HG03558 (cell line): ENCODE results near the gene CDK19.

Experiments
- ATAC-seq: cut with Tn5 transposase; IDR thresholded peaks from one replicate; pipeline ENCODE4 v1.9.1; 2021; ENCODE audit warnings: moderate number of reproducible peaks; ENCODE audit not compliant: unreplicated experiment; ENCODE audit errors: extremely low read depth

The CDK19 gene

DNA sequence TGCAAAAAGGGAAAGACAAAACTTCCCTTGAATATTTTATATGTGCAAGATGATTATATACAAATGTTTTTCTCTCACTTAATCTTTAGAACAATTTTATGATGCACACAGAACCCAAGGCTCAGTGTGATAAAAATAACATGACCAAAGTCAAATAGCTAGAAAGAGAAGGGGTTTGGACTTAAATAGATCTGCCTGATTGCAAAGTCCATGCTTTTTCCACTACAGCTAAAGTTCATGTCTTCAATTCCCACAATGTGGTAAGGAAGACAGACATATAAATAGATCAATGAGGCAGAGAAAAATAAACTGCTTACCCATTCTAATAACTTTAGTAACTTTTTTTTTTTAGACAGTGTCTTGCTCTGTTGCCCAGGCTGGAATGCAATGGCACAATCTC, 143.8 kb downstream of the CDK19 start:
- no peak for ATAC-seq

DNA sequence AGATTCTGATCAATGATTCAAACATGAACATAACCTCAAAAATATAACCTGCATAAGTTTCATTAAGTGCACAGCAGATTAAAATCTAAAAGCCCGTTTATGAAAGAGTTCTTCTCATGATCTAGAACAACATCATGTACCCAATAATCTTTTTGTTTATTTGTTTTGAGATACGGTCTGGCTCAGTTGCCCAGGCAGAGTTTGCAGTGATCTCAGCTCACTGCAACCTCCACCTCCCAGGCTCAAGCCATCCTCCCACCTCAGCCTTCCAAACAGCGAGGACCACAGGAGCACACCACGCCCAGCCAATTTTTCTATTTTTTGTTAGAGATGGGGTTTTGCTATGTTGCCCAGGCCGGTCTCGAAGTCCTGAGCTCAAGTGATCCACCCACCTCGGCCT, 149.7 kb downstream of the CDK19 start:
- ATAC-seq: no peak

DNA sequence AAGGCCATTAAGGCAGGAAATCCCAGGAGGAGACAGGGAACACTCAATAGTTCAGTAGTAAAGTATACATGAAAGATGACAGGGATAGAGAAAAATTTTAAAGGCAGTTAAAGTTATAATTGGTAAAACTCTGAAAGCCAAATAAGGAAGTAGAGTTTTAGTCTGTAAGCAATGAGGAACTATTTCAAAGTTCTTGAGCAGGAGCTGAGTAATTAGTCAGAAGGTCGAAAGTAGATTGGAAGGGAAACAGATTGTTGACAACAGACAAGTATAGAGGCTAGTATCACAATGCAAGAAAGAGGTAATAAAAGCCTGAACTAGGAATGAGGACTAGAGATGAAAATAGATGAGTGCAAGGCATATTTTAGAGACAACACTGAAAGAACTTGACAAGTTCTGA, 150.3 kb downstream of the CDK19 start:
- ATAC-seq: no peak

DNA sequence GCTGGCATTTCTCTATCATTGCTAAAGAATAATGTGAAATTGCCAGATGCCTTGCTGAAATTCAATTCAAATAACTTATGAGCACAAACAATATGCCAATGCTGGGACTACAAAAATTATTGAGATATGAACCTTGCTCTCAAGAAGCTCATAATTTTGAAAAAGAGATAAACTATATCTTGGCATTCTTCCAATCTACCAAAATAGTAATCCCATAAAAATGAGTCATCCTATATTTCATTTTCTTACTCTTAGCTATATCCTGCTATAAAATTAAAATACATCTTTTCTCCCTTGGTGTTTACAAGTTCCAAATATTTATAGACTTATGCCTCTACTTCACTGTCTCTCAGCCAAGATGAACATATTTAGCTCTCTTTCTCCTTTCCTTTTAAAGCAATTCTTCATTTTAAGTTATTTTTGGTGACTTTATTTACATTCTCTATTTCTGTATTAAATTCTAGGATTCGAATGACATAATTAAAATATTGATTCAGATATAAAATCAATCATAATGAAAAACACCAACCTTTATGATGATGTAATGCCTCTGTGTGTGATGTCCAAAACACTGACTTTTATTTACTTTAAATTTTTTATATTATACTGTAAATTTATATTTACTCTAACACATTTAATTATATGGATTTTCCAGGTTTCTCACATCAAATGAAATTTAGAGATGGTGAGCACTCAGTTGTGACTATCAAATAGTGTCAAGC, 152.6 kb downstream of the CDK19 start:
- no peak for ATAC-seq

DNA sequence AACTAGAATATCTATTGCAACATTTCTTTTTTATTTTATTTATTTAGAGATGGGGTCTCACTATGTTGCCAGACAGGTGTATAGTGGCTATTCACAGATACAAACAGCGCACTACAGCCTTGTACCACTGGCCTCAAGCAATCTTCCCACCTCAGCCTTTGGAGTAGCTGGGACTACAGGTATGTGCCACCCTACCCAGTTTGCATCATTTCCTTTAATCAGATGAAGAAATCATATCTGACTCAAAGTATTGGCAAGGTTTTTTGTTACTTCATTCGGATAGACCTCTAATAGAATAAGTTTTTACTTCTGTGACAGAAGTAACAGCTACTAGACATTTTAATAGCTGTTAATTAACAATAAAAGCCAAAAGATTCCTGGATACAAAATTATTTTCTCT, 153.9 kb downstream of the CDK19 start:
- no peak for ATAC-seq

DNA sequence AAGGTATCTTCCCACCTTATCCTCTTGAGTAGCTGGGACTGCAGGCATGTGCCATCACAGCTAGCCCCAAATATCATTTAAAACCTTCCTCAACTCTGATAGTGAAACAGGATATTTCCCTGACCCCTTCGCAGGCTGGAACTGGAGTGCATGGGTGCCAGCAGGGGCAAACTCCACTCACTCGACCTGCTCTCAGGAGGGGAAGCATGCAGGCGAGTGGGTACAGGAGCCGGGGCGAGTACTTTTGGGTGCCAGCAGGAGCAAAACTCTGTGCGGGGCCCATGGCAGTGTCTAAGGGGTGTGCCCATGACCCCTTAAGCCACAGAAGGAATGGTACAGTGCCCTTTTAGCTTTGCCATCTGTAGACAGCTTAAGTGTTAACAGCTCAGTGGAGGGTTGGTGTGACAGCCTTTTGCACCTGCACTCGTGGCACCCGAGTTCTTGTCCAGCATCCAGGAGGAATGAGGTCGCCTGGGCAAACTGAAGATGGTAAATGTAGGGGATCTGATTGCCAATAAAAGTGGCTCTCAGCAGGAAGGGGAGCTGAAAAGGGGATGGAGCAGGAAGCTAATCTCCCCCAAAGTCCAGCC, 155.1 kb downstream of the CDK19 start:
- ATAC-seq: no peak

DNA sequence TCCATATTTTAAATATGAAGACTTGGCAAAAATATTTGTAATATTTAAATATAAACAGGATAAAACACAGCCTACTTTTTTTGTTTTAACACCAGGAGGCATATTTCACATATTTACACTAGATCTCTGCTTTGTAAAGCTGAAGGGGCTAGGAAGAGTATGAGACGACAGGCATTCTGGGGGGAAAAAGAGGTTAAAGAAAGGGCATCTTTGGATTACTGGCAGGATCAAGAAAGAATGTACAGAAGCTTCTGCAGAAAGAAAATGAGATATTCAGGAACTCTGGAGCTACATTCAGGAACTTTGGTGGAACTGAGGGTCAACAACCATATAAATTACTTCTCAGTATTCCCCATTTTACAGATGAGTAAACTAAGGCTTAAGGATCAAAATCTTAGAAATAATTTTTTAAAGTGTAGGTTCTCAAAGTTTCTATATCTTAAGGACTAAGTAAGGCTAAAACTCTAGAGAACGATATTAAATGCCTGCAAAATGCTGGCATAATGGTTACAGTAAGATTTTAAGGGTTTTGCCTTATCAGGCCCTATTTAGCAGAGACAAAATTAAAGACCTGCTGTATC, 156.5 kb downstream of the CDK19 start:
- no peak for ATAC-seq

DNA sequence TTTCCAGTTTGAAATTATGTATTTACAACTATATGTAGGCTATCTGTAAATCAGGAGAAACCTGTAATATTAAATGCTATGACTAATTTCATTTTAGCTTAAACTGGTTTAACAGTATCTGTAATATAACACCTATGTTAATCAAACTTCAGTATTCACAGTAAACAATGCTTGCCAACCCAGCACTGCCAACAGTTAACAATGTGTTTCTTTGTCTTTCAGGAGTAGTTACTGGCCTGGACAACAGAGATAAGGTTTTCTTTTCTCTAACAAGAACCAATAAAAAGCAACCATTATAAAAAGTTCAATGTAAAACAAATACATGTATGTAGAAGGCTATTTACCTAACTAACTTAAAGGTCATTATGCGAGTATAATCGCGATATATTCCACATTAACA, 158.8 kb downstream of the CDK19 start:
- ATAC-seq: no peak

DNA sequence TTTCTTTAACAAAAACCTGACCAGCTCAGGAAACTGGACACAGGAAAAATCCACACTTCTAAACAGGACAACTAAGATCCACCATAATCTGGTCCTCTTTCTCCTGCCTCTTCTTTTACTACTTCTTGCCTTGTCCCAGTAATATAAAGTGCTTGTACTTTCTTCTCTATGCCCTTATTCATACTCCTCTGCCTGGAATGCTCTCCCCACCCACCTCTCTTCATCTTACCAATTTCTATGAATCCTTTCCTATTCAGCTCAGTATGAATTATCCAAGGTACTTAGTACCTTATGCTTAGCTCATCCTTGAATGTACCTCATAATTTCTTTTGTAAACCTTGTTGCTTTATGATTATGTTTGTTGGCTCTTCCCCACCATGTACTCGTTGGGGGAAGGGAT, 159.4 kb downstream of the CDK19 start:
- ATAC-seq: no peak

DNA sequence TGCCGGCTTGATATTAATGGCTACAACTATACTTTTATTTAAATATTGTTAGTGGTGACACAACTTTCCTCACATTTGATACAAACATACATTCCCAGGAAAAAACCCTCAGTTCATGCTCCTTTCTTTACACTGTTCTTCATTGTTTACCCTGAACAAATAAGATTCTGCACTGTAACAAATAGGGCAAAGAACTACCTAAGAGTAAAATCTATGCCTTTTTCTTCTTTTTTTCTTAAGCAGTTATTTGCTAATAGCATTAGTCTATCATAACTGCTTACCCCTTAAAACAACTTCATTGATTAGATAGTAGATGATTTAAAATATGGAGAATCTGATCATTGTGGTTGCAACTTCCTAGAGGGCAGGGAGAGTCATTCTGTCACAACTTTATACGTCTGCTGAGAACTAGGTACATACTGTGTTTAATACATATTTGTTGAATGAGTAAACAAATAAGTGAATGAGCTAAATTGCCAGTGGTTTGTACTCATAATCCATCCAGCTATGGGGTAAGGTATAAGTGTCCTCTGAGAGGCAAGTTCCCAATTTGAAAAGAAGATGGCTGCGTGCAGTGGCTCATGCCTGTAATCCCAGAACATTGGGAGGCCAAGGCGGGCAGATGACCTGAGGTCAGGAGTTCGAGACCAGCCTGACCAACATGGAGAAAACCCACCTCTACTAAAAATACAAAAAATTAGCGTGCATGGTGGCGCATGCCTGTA, 161.0 kb downstream of the CDK19 start:
- ATAC-seq: no peak

DNA sequence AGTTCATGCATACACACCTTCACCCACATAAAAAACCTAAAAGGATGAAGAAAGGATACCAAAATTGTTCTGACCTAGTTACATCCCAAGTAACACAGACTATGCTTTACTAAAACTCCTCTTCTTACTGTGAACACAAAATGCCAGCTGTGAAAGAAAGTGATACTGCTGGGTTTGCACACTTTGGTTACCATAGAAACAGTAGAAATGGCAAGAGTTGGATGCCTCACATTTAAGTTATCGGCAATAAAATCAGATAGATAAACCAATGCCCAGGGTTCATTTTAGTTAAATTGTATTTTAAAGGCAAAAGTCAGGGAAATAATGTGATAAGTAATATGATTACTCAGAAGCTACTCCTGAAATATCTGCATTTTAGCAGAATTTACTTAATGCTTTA, 161.9 kb downstream of the CDK19 start:
- no peak for ATAC-seq

DNA sequence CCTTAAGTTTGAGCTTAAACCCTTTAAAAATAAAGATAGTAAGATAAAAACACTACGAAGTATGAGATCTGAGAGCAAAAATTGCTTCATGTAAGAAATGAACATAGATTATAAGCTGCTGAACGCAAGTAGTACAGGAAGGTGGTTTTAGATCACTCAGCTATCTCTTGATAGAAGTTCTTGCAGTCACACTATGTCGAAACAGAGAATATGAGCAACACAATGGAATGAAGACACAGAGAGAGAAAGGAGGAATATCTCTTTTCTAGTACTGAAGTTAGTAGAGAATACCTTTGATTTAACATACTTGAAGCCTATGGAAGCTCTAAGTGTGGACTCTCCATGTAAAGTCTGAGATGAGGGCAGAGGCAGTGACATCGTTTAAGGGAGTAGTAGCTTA, 162.7 kb downstream of the CDK19 start:
- ATAC-seq: no peak

DNA sequence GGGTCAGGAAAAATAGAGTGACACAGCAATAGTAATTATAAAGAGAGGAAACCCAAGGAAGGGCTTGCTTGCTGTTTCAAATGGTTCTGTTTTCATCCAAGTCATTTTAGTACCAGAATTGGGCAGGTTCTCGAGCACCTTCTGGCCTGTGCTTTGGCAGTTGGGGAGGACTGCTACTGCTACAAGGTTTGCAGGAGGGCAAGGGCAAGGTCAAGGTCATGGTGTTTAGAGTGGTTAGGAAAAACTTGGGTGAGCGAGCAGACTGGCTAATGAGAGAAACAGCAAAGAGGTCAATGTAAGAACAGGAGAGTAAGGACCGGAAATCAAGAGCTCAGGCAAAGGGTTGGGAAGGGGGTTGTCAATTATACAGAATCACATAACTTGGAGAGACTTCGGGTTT, 164.5 kb downstream of the CDK19 start:
- no peak for ATAC-seq

DNA sequence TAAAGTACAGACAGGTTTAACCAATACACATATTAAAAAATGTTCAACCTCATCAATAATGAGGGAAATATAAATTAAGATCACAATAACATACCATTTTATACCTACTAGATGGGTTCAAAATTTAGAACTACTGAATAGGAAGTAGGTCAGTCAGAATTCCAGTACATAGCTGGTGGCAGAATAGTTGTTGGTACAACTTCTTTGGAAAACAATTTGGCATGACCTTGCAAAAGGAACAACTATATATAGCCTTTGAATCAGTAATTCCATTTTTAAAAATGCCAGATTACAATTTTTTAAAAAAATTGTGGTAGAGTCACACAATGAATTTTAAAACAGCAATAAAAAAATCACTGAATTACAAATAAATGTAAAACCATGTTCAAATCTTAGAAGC, 165.6 kb downstream of the CDK19 start:
- no peak for ATAC-seq

DNA sequence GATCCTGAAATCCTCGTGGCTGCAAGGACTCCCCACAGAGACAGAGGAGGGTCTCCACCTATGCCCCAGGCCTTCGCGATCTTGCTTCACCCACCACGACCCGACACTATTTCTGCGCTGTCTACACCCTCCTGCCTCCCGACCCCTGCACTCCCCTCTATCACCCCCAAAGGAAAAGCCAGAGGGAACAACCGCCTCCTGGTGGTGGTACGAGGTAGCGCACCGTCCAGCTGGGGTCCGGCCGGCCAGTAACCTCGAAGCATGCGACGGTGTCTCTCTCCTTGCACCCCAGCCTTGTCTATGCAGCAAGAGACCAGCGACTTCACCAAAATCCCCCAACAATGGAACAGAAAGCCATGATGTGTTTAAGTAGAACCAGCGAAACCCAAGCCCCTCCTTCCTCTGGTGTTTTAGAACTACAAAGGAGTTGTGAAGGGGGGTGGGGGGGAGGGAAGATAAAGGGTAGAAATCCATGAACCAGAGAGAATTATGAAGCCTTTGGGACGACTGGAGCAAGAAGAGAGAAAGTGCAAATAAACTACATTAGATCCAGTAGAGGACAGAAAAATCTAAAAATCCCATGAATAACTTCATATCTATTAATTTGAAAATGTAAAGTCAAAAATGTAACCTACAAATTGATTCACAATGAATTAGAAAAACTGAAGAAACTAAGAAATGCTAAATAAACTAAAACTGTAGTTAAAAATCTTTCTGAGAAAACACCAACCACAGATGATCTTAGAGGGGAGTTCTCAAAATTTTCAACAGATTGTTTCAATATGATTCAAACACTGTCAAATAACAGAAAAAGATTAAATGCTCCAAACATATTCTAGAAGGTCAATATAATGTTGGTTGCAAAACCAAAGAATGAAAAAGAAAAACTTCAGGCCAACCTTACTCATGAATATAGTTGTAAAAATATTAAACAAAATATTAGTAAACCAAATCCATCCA, 168.0 kb downstream of the CDK19 start:
- no peak for ATAC-seq

DNA sequence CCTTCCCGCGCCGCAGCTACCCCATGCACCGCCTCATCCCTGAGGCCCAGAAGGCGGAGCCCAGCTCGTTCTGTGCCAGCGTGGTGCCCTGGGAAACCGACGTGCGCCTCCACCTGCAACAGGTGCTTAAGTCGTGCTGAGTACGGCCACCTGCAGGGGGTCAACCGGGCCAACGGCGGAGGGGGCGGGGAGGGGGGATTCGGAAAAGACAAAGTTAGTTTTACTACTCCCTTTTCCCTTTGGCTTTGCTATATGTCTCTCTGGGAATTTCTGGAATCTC, 168.9 kb downstream of the CDK19 start:
- no peak for ATAC-seq

DNA sequence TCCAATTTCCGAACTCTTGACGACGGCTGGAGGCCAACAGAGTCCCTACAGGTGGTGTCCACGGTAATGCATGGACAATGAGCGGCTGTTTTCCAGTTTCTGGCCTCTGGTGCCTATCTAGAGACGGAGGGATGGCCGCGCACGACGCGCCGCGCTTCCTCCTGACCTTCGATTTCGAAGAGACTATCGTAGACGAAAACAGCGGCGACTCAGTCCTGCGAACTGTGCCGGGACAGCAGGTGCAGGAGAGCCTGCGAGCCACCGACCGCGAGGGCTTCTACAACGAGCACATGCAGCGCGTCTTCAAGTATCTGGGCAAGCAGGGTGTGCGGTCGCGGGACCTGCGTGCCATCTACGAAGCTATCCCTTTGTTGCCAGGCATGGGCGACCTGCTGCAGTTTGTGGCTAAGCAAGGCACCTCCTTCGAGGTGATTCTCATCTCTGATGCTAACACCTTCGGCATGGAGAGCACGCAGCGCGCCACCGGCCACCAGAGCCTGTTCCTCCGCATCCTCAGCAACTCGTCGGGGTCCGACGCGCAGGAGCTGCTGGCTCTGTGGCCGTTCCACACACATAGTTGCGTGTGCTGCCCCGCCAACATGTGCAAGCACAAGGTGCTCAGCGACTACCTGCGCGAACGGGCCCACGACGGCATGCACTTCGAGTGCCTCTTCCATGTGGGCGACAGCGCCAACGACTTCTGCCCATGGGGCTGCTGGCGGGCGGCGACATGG, 169.4 kb downstream of the CDK19 start:
- ATAC-seq: no peak

DNA sequence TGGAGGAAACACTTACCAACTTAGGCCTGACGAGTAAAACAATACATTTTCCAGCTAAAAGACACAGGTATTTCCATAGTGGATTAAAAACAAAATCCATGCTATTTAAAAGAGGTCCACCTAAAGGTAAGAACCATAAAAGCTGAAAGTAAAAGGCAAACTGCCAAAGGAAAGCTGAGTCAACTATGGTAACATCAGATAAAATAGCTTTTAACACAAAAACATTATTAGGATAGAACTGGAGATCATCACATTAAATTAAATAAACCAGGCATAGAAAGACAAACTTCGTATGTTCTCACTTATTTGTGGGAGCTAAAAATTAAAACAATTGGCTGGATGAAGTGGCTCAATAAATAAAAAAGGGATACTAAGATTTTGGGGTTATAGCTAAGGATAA, 172.1 kb downstream of the CDK19 start:
- ATAC-seq: no peak

DNA sequence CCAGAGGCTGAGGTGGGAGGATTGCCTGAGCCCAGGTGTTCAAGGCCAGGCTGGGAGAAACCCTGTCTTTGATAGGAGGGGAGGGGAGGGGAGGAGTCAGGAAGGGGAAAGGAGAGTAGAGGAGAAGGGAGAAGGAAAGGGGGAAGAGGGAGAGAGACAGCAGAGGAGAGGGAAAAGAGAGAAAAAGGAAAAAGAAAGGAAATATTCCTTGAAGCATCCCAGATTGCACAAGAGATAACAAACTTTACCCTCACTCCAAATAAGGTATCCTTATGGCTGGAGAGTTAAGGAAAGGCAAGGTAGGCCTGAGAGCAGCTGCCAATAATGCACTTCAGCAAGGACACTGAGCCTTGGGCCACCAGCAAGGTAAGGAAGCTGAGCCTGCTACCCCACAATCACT, 172.6 kb downstream of the CDK19 start:
- no peak for ATAC-seq

DNA sequence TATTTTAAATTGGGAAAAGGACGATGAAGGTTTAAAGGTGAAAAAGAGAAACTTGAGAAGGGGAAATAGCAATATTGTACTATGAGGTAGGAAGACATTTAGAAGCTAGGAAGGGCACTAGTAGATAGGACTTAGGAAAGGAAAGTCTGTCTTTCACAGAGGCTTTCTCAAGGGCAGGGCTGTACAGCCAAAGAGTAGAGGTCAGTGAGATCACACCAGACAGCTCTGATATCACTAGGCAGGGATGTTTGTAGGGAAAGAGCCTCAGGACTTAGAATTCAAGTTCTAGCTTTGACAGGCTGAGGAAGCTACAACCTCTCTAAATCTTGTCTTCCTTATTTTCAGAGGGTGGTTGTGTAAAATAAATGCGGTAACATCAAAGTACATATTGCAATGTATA, 178.5 kb downstream of the CDK19 start:
- ATAC-seq: no peak
